DOHH2 (cell line): ENCODE data around the gene PDE6B.

ENCODE experiments used
- H3F3A ChIP-seq: fragments of 200-600 bp; sonication (generic), shearing (Covaris generic); 2 replicates; pipeline ENCODE4 v1.6.0; 2016; ENCODE audit warnings: antibody characterized with exemption, mild to moderate bottlenecking; ENCODE audit not compliant: control insufficient read depth, insufficient read depth
- H3K27ac ChIP-seq: fragments of 200-600 bp; sonication (generic); 2 replicates; pipeline ENCODE4 v1.5.1; 2014; ENCODE audit warnings: low read depth, mild to moderate bottlenecking, low read length, moderate library complexity
- H3K27me3 ChIP-seq: fragments of 200-600 bp; sonication (generic); 2 replicates; pipeline ENCODE4 v1.6.1; 2014; ENCODE audit warnings: mild to moderate bottlenecking, low read length, mixed read lengths; ENCODE audit not compliant: control insufficient read depth
- H3K36me3 ChIP-seq: fragments of 200-600 bp; sonication (generic); 2 replicates; pipeline ENCODE4 v1.6.1; 2014; ENCODE audit warnings: mild to moderate bottlenecking, low read length, moderate library complexity, mixed read lengths; ENCODE audit not compliant: control insufficient read depth
- H3K4me1 ChIP-seq: fragments of 200-600 bp; sonication (generic); 2 replicates; pipeline ENCODE4 v1.6.1; 2014; ENCODE audit warnings: mild to moderate bottlenecking, low read length, mixed read lengths; ENCODE audit not compliant: control insufficient read depth
- H3K4me2 ChIP-seq: fragments of 200-600 bp; sonication (generic); 2 replicates; pipeline ENCODE4 v1.6.0; 2014; ENCODE audit warnings: mild to moderate bottlenecking, low read length, moderate library complexity
- H3K4me3 ChIP-seq: fragments of 200-600 bp; sonication (generic); 2 replicates; pipeline ENCODE4 v1.5.1; 2014; ENCODE audit warnings: mild to moderate bottlenecking, low read length, mixed read lengths
- H3K79me2 ChIP-seq: fragments of 200-600 bp; sonication (generic); 2 replicates; pipeline ENCODE4 v1.6.1; 2014; ENCODE audit warnings: mild to moderate bottlenecking, low read length, mixed read lengths; ENCODE audit not compliant: control insufficient read depth
- H3K9me2 ChIP-seq: fragments of 200-600 bp; sonication (generic); replicated peaks from 2 replicates; pipeline ENCODE4 v1.6.1; 2014; ENCODE audit warnings: mild to moderate bottlenecking, low read length, mixed read lengths; ENCODE audit not compliant: control insufficient read depth
- H3K9me3 ChIP-seq: fragments of 200-600 bp; sonication (generic); 2 replicates; pipeline ENCODE4 v1.6.1; 2014; ENCODE audit warnings: antibody characterized with exemption, low read length, mixed read lengths; ENCODE audit not compliant: control insufficient read depth, insufficient read depth
- H4K20me1 ChIP-seq: fragments of 200-600 bp; sonication (generic); 2 replicates; pipeline ENCODE4 v1.6.0; 2014; ENCODE audit warnings: low read depth, mild to moderate bottlenecking, antibody characterized with exemption, low read length, moderate library complexity; ENCODE audit not compliant: control insufficient read depth, insufficient read depth
- EZH2phosphoT487 ChIP-seq: fragments of 200-600 bp; sonication (generic); IDR thresholded peaks from 2 replicates; pipeline ENCODE4 v1.6.1; 2017; ENCODE audit warnings: borderline replicate concordance, mild to moderate bottlenecking, antibody characterized with exemption, low read length, moderate library complexity, mixed read lengths
- TF ChIP-seq, protein P1 (sequence below): fragments of 200-600 bp; sonication (generic); IDR thresholded peaks from one replicate; pipeline ENCODE4 v1.5.1; 2014; ENCODE audit warnings: antibody characterized with exemption, mild to moderate bottlenecking, low read depth, low read length; ENCODE audit not compliant: poor library complexity, severe bottlenecking

Gene PDE6B

DNA sequence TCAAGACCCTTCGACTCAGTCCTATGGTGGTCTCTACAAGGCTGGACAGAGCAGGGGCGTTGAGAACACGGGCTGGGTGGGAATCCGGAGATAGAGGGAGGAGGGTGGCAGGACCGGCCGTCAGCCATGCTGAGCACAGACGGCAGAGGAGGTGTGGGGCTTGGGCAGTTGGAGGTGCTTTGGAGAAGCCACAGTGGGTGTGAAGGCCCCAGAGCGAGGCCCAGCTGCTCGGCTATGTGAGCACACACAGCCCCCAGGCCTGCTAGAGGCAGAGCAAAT, 4.2 kb downstream of the PDE6B start:
- H3K27me3 ChIP-seq: no peaks in the 10 kb centered on the region
- TF ChIP-seq, protein P1, sequence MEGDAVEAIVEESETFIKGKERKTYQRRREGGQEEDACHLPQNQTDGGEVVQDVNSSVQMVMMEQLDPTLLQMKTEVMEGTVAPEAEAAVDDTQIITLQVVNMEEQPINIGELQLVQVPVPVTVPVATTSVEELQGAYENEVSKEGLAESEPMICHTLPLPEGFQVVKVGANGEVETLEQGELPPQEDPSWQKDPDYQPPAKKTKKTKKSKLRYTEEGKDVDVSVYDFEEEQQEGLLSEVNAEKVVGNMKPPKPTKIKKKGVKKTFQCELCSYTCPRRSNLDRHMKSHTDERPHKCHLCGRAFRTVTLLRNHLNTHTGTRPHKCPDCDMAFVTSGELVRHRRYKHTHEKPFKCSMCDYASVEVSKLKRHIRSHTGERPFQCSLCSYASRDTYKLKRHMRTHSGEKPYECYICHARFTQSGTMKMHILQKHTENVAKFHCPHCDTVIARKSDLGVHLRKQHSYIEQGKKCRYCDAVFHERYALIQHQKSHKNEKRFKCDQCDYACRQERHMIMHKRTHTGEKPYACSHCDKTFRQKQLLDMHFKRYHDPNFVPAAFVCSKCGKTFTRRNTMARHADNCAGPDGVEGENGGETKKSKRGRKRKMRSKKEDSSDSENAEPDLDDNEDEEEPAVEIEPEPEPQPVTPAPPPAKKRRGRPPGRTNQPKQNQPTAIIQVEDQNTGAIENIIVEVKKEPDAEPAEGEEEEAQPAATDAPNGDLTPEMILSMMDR: no peak
- TF ChIP-seq EZH2phosphoT487: no peak
- H3K4me1 ChIP-seq: no peaks in the 10 kb centered on the region
- H3K36me3 ChIP-seq: no peaks in the 10 kb centered on the region
- H3K9me2 ChIP-seq: no peaks in the 10 kb centered on the region
- no peaks in the 10 kb centered on the region for H3K79me2 ChIP-seq
- H3K9me3 ChIP-seq: peaks cover 25% of the 10 kb centered on the region; the same call in 1 of the 2 replicates
- H3K27ac ChIP-seq: no peak overlapping the region
- H3F3A ChIP-seq: no peaks in the 10 kb centered on the region
- H3K4me3 ChIP-seq: no peak overlapping the region
- no peak overlapping the region for H3K4me2 ChIP-seq
- no peaks in the 10 kb centered on the region for H4K20me1 ChIP-seq

DNA sequence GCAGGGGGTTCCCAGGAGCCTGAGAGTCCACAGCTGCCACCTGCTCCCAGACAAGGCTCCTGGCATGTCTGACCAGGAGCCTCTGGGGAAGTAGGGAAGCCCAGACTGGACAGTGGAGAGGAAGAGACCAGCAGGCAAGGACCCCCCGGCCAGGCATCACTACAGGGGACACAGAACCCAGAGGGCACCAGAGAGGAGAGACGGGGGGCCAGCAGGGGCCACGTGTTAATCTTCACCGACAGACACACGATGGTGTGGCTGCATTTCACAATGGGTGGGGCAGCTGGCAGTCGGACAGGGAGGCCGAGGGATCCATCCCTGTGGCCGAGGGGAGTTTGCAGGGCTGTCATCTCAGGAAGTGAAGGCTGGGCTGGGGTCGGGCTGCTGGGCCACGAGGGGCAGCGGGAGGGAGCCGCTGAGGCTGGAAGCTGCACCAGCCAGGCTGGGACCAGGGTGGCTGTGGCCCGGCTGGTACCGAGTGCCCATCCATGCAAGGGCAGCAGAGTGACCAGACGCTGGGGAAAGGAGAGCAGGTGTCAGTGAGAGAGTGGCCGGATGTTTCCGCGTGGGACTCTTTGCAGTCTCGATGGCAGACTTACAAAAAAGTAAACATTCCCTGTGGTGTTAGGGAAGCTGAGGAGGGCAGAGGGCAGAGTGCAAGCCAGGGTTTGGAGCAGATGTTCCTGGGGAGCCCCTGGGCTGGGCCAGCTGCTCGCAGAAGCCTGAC, 4.7 kb downstream of the PDE6B start:
- Histone ChIP-seq H3K9me3 (peaks cover 23% of the 10 kb centered on the region; the same call in 1 of the 2 replicates), H3K27me3 (no peaks in the 10 kb centered on the region), H3F3A (no peaks in the 10 kb centered on the region), H3K27ac (no peak overlapping the region), H3K79me2 (no peaks in the 10 kb centered on the region), H3K9me2 (no peaks in the 10 kb centered on the region), H3K4me2 (no peak overlapping the region), H3K4me1 (no peaks in the 10 kb centered on the region), H3K36me3 (no peaks in the 10 kb centered on the region), H3K4me3 (no peak overlapping the region), H4K20me1 (no peaks in the 10 kb centered on the region)
- TF ChIP-seq EZH2phosphoT487: no peak
- TF ChIP-seq, protein P1: no peak

DNA sequence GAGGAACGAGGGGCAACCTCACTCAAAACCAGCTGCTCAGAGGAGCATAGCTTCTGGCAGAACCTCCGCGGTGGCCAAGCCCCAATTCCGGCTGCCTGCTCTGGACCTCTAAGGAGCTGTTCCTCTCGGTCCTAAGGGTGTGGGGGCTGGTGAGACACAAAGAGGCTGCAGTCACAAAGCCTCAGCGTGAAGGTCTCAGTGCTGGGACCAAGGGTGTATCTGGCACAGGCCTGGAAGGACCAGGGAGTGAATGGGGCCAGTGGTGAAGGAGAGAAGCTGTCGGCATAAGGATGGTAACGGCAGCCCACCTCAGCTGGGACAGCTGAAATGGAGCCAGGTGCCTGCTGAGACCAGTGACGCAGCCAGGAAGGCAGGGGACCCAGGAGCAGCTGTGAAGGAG, 5.3 kb downstream of the PDE6B start:
- Histone ChIP-seq H3K27ac (no peak overlapping the region), H4K20me1 (no peaks in the 10 kb centered on the region), H3K9me2 (no peaks in the 10 kb centered on the region), H3K9me3 (peaks cover 20% of the 10 kb centered on the region; the same call in 1 of the 2 replicates), H3K79me2 (no peaks in the 10 kb centered on the region), H3F3A (no peaks in the 10 kb centered on the region), H3K4me2 (no peak overlapping the region), H3K4me3 (no peak overlapping the region), H3K27me3 (no peaks in the 10 kb centered on the region), H3K4me1 (no peaks in the 10 kb centered on the region), H3K36me3 (no peaks in the 10 kb centered on the region)
- no peak for TF ChIP-seq EZH2phosphoT487
- TF ChIP-seq, protein P1: no peak
